ENCODE results near the gene STYX.

Gene STYX

GRCh38 chr14:52790756-52791222, 60.8 kb downstream of the STYX start:
- DNase-seq, result no peak

- DNase-seq, result peak; percentile 96
Observed at GRCh38 chr14:52791223-52792096, 61.5 kb downstream of the STYX start, which contains the start of gene GNPNAT1. Gene GNPNAT1 (minus strand): TSS chr14:52791607. CDS start chr14:52784650, 6,957 bp downstream.

DNA sequence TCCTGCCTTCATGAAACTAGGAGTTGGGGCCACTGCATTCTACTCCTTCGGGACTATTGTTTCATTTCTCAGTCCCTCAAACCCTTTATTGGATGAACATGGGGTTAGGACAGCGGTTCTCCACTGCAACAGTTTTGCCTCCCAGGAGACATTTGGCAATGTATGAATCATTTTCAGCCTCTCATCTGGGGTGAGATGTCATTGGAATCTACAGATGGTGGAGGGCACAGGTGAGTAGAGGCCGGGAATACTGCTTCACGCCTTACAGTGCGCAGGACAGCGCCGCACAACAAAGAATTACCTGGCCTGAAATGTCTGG, 62.1 kb downstream of the STYX start:
- DNase-seq, result no peak

- DNase-seq, result no peak
Observed at GRCh38 chr14:52793061-52793460, 63.1 kb downstream of the STYX start.

GRCh38 chr14:52797653-52798052, 67.7 kb downstream of the STYX start:
- no peak for DNase-seq

- no peak for DNase-seq
Observed at GRCh38 chr14:52798826-52799225, 68.9 kb downstream of the STYX start.

- no peak for DNase-seq
Observed at GRCh38 chr14:52801014-52801712, 71.2 kb downstream of the STYX start.

DNA sequence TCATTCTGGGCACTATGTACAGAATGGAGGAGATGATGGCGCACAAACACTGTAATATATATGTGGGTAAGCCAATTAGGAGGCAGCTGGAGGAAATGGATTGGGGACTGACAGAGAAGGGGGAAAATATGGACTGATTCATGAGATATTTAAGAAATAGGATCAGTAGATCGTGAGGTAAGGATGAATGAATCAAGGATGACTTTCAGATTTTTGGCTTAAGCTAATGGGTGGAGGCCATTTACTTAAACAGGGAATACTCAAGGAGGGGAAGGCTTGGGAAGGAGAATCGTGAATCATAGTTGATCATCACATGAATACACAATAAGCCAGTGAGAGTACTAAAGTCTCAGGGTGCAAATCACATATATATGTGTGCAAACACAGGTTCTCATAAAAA, 72.6 kb downstream of the STYX start:
- DNase-seq, result peak; percentile 22

GRCh38 chr14:52806115-52806514, 76.1 kb downstream of the STYX start:
- DNase-seq, result no peak

DNA sequence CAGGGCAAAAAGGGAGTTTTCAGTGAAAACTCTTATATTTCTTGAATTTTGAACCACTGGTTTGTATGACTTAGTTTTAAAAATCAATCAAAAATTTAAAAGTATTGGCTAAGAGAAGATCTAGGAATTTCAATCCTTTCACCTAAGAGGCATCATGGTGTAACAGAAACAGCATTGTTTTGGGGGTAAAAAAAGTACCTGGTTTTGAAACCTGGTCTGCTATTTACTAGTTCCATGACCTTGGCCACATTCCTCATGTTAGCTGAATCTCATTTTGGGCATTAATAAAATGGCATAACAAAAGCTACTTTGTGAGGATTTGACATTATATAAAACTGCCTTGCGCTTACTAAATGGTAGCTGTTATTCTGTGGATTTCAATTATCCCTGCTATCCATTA, 78.1 kb downstream of the STYX start:
- no peak for DNase-seq

GRCh38 chr14:52821805-52822250, 91.9 kb downstream of the STYX start:
- DNase-seq, result no peak

- no peak for DNase-seq
Observed at GRCh38 chr14:52824462-52824861, 94.5 kb downstream of the STYX start.
